AG09309 (cell line): ENCODE results near the gene ADI1.

ENCODE experiments used
- DNase-seq: peaks from one replicate; pipeline ENCODE4 v3.0.0-alpha.2; 2010; ENCODE audit warnings: low read depth
- H3K4me3 ChIP-seq: 2 replicates; pipeline ENCODE4 v1.5.1; 2011; ENCODE audit warnings: mild to moderate bottlenecking, low read depth, low read length, moderate library complexity; ENCODE audit not compliant: control insufficient read depth
- CTCF ChIP-seq: IDR thresholded peaks from 2 replicates; pipeline ENCODE4 v1.5.1; 2011; ENCODE audit warnings: mild to moderate bottlenecking, low read depth, low read length, inconsistent platforms; ENCODE audit not compliant: insufficient read depth, control insufficient read depth; ENCODE audit errors: missing control alignments

The ADI1 gene

GRCh38 chr2:3463944-3464343, 55.4 kb downstream of the ADI1 start:
- no peak for TF ChIP-seq CTCF
- H3K4me3 ChIP-seq, result no peak overlapping the region
- DNase-seq, result no peak

GRCh38 chr2:3463186-3463835, 56.0 kb downstream of the ADI1 start:
- DNase-seq, result no peak
- TF ChIP-seq CTCF, result no peak
- no peak overlapping the region for H3K4me3 ChIP-seq

GRCh38 chr2:3462493-3463104, 56.7 kb downstream of the ADI1 start:
- no peak for DNase-seq
- no peak for TF ChIP-seq CTCF
- H3K4me3 ChIP-seq, result no peak overlapping the region

- no peak overlapping the region for H3K4me3 ChIP-seq
- DNase-seq, result peak; percentile 25
- peak; percentile 83 for TF ChIP-seq CTCF
These were observed 57.4 kb downstream of the ADI1 start for GRCh38 chr2:3461801-3462492.

GRCh38 chr2:3460831-3461800, 58.2 kb downstream of the ADI1 start:
- H3K4me3 ChIP-seq, result no peak overlapping the region

More at GRCh38 chr2:3460831-3461800, 58.2 kb downstream of the ADI1 start:
- no peak for TF ChIP-seq CTCF
- no peak for DNase-seq
